H1 (cell line): ENCODE measurements around the gene FOSL2.

Experiments
- CHD2 ChIP-seq: IDR thresholded peaks from 2 replicates; pipeline ENCODE4 v1.6.1; 2012; ENCODE audit warnings: low read length, improper control_type of control experiment
- CTCF ChIP-seq, 3 experiments: IDR thresholded peaks; 1 replicate in 2 of 3; 2 replicates in 1 of 3; pipeline versions ENCODE4 v1.5.1 to v1.6.1; 2011; ENCODE audit warnings: low read length in 3 of 3, mild to moderate bottlenecking in 3 of 3, inconsistent platforms in 2 of 3, low read depth in 1 of 3, moderate library complexity in 1 of 3; ENCODE audit not compliant: insufficient read depth in 1 of 3; ENCODE audit errors: control extremely low read depth in 1 of 3
- EP300 ChIP-seq, 2 experiments: IDR thresholded peaks; 1 replicate in 1 of 2; 2 replicates in 1 of 2; pipeline ENCODE4 v1.6.1; 2011 to 2012; ENCODE audit warnings: low read depth in 2 of 2, low read length in 2 of 2, mild to moderate bottlenecking in 2 of 2, borderline replicate concordance in 1 of 2, inconsistent platforms in 1 of 2, moderate library complexity in 1 of 2
- EZH2 ChIP-seq: fragments of 200-600 bp; sonication (generic); IDR thresholded peaks from 2 replicates; pipeline ENCODE4 v1.7.1; 2012; ENCODE audit warnings: low read depth, mild to moderate bottlenecking, moderate library complexity, low read length, inconsistent platforms; ENCODE audit not compliant: severe bottlenecking
- GABPA ChIP-seq: IDR thresholded peaks from 2 replicates; pipeline ENCODE4 v1.6.1; 2011; ENCODE audit warnings: mild to moderate bottlenecking, low read length, moderate library complexity, borderline replicate concordance; ENCODE audit not compliant: insufficient read depth
- MAX ChIP-seq: IDR thresholded peaks from 2 replicates; pipeline ENCODE4 v1.6.1; 2012; ENCODE audit warnings: inconsistent platforms
- RBBP5 ChIP-seq: IDR thresholded peaks from 2 replicates; pipeline ENCODE4 v1.7.1; 2012; ENCODE audit warnings: low read depth, mild to moderate bottlenecking, inconsistent platforms, low read length, moderate library complexity, borderline replicate concordance
- SIRT6 ChIP-seq: IDR thresholded peaks from one replicate; pipeline ENCODE4 v1.7.1; 2012; ENCODE audit warnings: low read length, inconsistent platforms
- TAF1 ChIP-seq: IDR thresholded peaks from 2 replicates; pipeline ENCODE4 v1.6.1; 2011; ENCODE audit warnings: mild to moderate bottlenecking, low read depth, low read length
- USF2 ChIP-seq: IDR thresholded peaks from 2 replicates; pipeline ENCODE4 v1.6.1; 2011; ENCODE audit warnings: low read length, improper control_type of control experiment

GRCh38 chr2:28433935-28434599 is 41.4 kb downstream of the FOSL2 start:
- no peak for TF ChIP-seq CTCF (IDR thresholded peaks at IDR 0.05; ENCODE audit: control extremely low read depth in 1 of 3, insufficient read depth in 1 of 3, low read depth in 1 of 3, low read length in 3 of 3)
- TF ChIP-seq CHD2 = no peak
- TF ChIP-seq GABPA = no peak
- TF ChIP-seq TAF1 = no peak
- TF ChIP-seq MAX = no peak
- TF ChIP-seq SIRT6 = no peak
- no peak for TF ChIP-seq EZH2
- no peak for TF ChIP-seq EP300 (IDR thresholded peaks at IDR 0.05; ENCODE audit: borderline replicate concordance in 1 of 2, low read depth in 2 of 2, low read length in 2 of 2)
- no peak for TF ChIP-seq USF2
- TF ChIP-seq RBBP5 = no peak
